Renal pelvis (tissue), 4 donors: ENCODE measurements around the gene BAIAP2L1. TPM values are rescaled to one million over a fixed set of nuclear protein-coding genes. Genes with fewer than 3 reads are reported as not detected.

ENCODE experiments used
- DNase-seq: peaks from one replicate; pipeline ENCODE4 v3.0.0-alpha.2; 2013
- polyA plus RNA-seq, 3 donors: library from polyadenylated mRNA; unstranded; fragments of 120-200 nt; gene quantifications; one replicate each; pipeline ENCODE4 v1.2.1, GENCODE V29; 2013; ENCODE audit not compliant: insufficient read length in 3 of 3

The BAIAP2L1 gene
- polyA plus RNA-seq, 3 donors: 12.1 to 17.6 (median 16.2) TPM

DNA sequence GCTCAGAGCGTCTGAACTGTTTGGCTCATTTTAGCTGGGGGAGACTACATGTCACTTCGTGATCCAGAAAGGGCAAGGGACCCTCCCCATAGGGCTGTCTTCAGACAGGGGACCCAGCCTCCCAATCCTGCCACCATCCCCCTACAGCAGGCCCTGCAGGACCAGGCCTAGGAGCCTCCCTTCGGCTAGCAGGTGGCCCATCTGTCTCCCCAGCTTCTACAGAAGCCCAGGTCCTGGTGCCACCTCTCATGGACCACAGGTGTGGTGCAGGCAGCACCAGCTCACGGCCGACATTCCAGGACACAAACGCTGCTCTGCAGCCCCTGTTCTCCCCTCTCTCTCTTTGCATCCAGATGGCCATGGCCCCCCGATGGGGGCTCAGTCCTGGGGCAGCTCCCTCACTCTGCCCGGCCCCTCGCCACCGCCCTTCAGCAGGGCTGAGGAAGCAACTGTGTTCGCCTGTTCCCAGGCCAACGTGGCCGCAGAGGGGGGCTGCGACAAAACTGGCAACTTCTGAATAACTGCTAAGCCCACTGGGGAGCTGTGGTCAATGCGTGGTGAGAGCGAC lies 159.1 kb downstream of the BAIAP2L1 start:
- no peak for DNase-seq

Other genes with a start within 250 kb of the BAIAP2L1 start
- under 1 TPM in 2 of 3 donors, not detected in 1; 0.16 to 0.44 TPM for gene BHLHA15, start 189.7 kb downstream of the BAIAP2L1 start, polyA plus RNA-seq
- gene TECPR1, start 148.9 kb downstream of the BAIAP2L1 start, polyA plus RNA-seq: 10 to 100 TPM; 15.9 to 28.5 (median 23.1) TPM
- gene BRI3, start 119.4 kb downstream of the BAIAP2L1 start, polyA plus RNA-seq: 100 to 1,000 TPM in 2 of 3 donors, 10 to 100 TPM in 1; 88.9 to 102 (median 102) TPM
- gene NPTX2, start 216.2 kb upstream of the BAIAP2L1 start, polyA plus RNA-seq: 1 to 10 TPM; 2.0 to 4.6 (median 4.2) TPM